Ishikawa (cell line): Measurements from ENCODE around the gene SMPD3.

Source experiments
- CREB1 ChIP-seq: IDR thresholded peaks from 2 replicates; pipeline ENCODE4 v1.6.1; 2012; ENCODE audit warnings: low read depth
- EP300 ChIP-seq: IDR thresholded peaks from 2 replicates; pipeline ENCODE4 v1.6.1; 2012; ENCODE audit warnings: borderline replicate concordance
- RAD21 ChIP-seq: IDR thresholded peaks from 2 replicates; pipeline ENCODE4 v1.6.1; 2012; ENCODE audit warnings: low read depth
- REST ChIP-seq: IDR thresholded peaks from 2 replicates; pipeline ENCODE4 v1.6.1; 2012; ENCODE audit warnings: low read depth, mild to moderate bottlenecking
- TEAD4 ChIP-seq: IDR thresholded peaks from 2 replicates; pipeline ENCODE4 v1.6.1; 2012
- YY1 ChIP-seq: IDR thresholded peaks from 2 replicates; pipeline ENCODE4 v1.6.1; 2012; ENCODE audit warnings: low read depth

DNA sequence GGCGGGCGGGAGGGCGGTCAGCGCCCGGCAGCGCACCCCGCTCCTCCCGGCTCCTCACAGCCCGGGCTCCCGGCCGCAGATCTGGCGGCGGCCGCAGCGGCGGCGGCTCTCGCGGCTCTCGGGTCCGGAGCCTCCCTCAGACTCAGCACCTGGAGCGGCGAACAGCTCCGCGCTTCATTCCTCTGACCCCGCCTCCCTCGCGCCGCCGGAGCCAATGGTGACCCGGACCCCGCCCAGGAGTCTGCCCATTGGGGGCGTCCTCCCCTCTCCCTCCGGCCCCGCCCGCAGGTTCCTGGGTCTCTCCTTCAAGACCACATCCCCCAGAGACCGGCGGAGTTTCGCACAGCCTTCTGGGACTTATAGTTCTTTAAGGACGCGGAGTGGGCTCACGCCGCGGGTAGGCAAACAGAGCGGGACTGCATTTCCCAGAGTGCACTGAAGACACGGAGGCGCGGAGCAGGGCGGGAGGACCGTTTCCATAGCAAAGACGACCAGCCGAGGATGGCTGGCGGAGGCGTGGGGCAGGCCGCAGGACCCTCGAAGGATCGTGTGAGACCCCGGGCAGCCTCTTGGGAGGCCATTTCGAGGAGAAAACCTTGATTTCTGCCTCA, at the start of gene SMPD3:
- TF ChIP-seq TEAD4 (no peak), CREB1 (peak; percentile 54; the same call in 1 of the 2 replicates), YY1 (0 out of 2 replicates have a peak, but pooled peaks have one; percentile 13), EP300 (no peak), REST (peak; percentile 88), RAD21 (no peak)
